Measurements from ENCODE around the gene ZXDC.
A peak's percentile ranks its signal among the peaks of the same experiment; 100 is the strongest.

The ZXDC gene

DNA sequence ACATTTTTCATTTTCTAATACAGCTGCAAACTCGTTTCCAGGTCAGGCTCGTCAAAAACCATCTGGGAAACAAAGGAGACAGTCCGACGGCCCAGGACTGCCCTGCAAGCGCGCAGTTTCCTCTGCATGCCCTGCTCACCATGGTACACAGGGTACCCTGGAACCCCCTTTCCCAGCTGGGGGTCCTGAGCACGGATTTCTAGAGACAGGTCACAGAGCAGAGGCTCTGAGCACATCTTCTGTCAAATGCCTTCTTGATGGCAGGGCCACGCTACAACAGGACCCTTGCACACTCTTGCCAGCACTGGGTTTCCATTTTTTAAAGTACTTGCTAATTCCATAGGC is 8.1 kb downstream of the ZXDC start:
- DNase-seq (ENCODE audit: insufficient read length) (no peak), FAIRE-seq (no peak)
- TF ChIP-seq TAF1 (IDR thresholded peaks at IDR 0.05; ENCODE audit: borderline replicate concordance, low read depth, low read length): no peak
- TF ChIP-seq POLR2A (IDR thresholded peaks at IDR 0.05; ENCODE audit: low read depth, low read length): no peak
- no peak for TF ChIP-seq POLR2AphosphoS5 (IDR thresholded peaks at IDR 0.05; ENCODE audit: low read depth, low read length)

- FAIRE-seq (no peak), DNase-seq (ENCODE audit: insufficient read length) (no peak)
- TF ChIP-seq POLR2AphosphoS5 (IDR thresholded peaks at IDR 0.05; ENCODE audit: low read depth, low read length) (no peak), TAF1 (IDR thresholded peaks at IDR 0.05; ENCODE audit: borderline replicate concordance, low read depth, low read length) (no peak), POLR2A (IDR thresholded peaks at IDR 0.05; ENCODE audit: low read depth, low read length) (no peak)
These were observed 8.6 kb downstream of the ZXDC start for GRCh38 chr3:126466886-126467610.

GRCh38 chr3:126465928-126466544 is 9.7 kb downstream of the ZXDC start:
- TF ChIP-seq POLR2AphosphoS5 (IDR thresholded peaks at IDR 0.05; ENCODE audit: low read depth, low read length) (no peak), POLR2A (IDR thresholded peaks at IDR 0.05; ENCODE audit: low read depth, low read length) (no peak), TAF1 (IDR thresholded peaks at IDR 0.05; ENCODE audit: borderline replicate concordance, low read depth, low read length) (no peak)
- DNase-seq (ENCODE audit: insufficient read length) (no peak), FAIRE-seq (no peak)

GRCh38 chr3:126464997-126465396 is 10.7 kb downstream of the ZXDC start:
- FAIRE-seq: no peak
- DNase-seq (ENCODE audit: insufficient read length): no peak
- no peak for TF ChIP-seq POLR2A (IDR thresholded peaks at IDR 0.05; ENCODE audit: low read depth, low read length)
- no peak for TF ChIP-seq TAF1 (IDR thresholded peaks at IDR 0.05; ENCODE audit: borderline replicate concordance, low read depth, low read length)
- TF ChIP-seq POLR2AphosphoS5 (IDR thresholded peaks at IDR 0.05; ENCODE audit: low read depth, low read length): no peak

GRCh38 chr3:126464494-126464893 is 11.2 kb downstream of the ZXDC start:
- DNase-seq (ENCODE audit: insufficient read length) (no peak), FAIRE-seq (no peak)
- TF ChIP-seq TAF1 (IDR thresholded peaks at IDR 0.05; ENCODE audit: borderline replicate concordance, low read depth, low read length) (no peak), POLR2AphosphoS5 (IDR thresholded peaks at IDR 0.05; ENCODE audit: low read depth, low read length) (no peak), POLR2A (IDR thresholded peaks at IDR 0.05; ENCODE audit: low read depth, low read length) (no peak)

GRCh38 chr3:126464093-126464492 is 11.6 kb downstream of the ZXDC start:
- DNase-seq (ENCODE audit: insufficient read length) (no peak), FAIRE-seq (no peak)
- no peak for TF ChIP-seq POLR2A (IDR thresholded peaks at IDR 0.05; ENCODE audit: low read depth, low read length)
- TF ChIP-seq POLR2AphosphoS5 (IDR thresholded peaks at IDR 0.05; ENCODE audit: low read depth, low read length): no peak
- TF ChIP-seq TAF1 (IDR thresholded peaks at IDR 0.05; ENCODE audit: borderline replicate concordance, low read depth, low read length): no peak

DNA sequence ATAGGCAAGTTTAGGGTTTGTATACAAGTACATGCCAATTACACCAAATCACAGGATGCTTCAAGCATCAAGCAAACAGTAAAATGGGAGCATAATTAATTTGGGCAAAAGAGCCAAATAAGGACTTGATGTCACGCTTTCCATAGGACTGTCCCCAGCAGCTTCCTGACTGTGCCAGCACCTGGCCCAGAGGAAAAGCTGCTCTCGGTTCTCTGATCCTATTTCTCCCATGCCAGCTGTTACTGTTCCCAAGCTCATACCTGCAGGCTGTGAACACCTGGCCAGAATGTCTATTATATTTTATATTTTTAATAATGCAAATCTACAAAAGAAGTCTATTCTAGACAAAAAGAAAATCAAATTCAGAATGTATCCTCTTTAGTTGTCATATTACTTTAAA is 12.2 kb downstream of the ZXDC start:
- TF ChIP-seq POLR2AphosphoS5 (IDR thresholded peaks at IDR 0.05; ENCODE audit: low read depth, low read length) (no peak), POLR2A (IDR thresholded peaks at IDR 0.05; ENCODE audit: low read depth, low read length) (no peak), TAF1 (IDR thresholded peaks at IDR 0.05; ENCODE audit: borderline replicate concordance, low read depth, low read length) (no peak)
- DNase-seq (ENCODE audit: insufficient read length): no peak
- no peak for FAIRE-seq

DNA sequence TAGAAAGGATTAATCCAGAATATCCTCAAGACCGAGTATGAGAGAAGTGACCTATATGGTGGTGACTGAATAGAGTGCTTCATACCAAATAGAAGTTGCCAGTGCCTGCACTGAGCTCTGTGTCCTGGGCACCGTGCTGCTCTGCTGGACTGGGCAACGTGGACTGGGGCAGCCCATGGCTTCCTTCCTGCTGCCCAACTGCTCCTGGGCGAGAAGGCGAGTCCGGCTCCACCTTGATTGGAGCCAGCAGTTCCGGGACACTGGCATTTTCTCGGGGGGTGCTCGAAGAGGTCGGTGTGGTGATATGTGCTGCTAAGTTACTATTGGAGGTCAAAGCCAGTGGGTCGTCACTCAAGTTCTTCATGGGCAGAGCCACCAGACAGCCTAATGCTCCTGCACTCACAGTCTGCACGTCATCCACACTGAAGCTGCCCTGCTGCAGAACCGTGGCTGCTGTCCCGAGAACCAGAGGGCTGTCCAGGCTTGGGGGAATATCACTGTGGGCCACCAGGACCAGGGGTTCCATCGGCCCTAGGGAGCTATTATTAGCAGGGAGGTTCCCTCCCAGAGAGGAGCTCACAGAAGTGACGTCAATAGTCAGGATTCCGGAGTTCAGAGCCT is 14.1 kb downstream of the ZXDC start:
- TF ChIP-seq TAF1 (IDR thresholded peaks at IDR 0.05; ENCODE audit: borderline replicate concordance, low read depth, low read length) (no peak), POLR2A (IDR thresholded peaks at IDR 0.05; ENCODE audit: low read depth, low read length) (no peak), POLR2AphosphoS5 (IDR thresholded peaks at IDR 0.05; ENCODE audit: low read depth, low read length) (no peak)
- DNase-seq (ENCODE audit: insufficient read length) (no peak), FAIRE-seq (no peak)

DNA sequence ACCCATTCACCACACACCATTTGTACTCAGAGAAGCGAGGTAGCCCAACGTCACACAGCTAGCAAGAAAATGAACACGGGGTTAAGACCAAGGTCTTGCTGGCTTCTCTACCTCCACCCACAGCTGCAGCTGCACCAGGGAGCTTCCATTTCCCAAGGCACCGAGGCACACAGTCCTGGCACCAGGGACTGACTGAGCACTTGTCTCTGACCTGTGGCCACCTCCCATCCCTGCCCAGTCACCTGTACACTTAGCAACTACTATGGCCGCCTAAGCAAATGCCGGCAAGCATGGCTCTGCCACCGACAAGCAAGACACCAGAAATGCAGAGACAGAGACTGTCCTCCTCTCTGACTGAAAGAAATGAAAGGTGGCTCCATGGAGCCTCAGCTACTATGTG is 15.3 kb downstream of the ZXDC start:
- TF ChIP-seq TAF1 (IDR thresholded peaks at IDR 0.05; ENCODE audit: borderline replicate concordance, low read depth, low read length) (no peak), POLR2AphosphoS5 (IDR thresholded peaks at IDR 0.05; ENCODE audit: low read depth, low read length) (0 out of 2 replicates have a peak, but pooled peaks have one; percentile 25), POLR2A (IDR thresholded peaks at IDR 0.05; ENCODE audit: low read depth, low read length) (no peak)
- DNase-seq (ENCODE audit: insufficient read length): no peak

DNA sequence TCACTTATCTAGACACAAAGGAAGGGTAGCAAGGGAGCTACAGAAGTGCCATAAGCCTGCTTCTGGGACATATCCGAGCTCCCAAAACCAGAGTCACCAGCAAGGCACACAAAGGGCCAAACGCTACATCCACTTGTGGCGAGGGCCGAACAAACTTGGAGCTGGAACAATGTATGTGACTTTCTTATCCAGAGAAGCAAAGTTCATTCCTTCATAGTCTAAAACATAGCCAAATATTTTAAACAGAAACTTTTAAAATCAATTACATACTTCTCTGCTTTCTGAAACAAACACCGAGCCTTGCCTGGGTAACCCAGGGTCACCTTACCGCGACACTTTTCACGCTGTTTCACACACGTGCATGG is 15.9 kb downstream of the ZXDC start:
- DNase-seq (ENCODE audit: insufficient read length) (no peak), FAIRE-seq (no peak)
- TF ChIP-seq TAF1 (IDR thresholded peaks at IDR 0.05; ENCODE audit: borderline replicate concordance, low read depth, low read length) (no peak), POLR2AphosphoS5 (IDR thresholded peaks at IDR 0.05; ENCODE audit: low read depth, low read length) (no peak), POLR2A (IDR thresholded peaks at IDR 0.05; ENCODE audit: low read depth, low read length) (no peak)

More for the DNA sequence above, 15.3 kb downstream of the ZXDC start:
- FAIRE-seq: no peak

DNA sequence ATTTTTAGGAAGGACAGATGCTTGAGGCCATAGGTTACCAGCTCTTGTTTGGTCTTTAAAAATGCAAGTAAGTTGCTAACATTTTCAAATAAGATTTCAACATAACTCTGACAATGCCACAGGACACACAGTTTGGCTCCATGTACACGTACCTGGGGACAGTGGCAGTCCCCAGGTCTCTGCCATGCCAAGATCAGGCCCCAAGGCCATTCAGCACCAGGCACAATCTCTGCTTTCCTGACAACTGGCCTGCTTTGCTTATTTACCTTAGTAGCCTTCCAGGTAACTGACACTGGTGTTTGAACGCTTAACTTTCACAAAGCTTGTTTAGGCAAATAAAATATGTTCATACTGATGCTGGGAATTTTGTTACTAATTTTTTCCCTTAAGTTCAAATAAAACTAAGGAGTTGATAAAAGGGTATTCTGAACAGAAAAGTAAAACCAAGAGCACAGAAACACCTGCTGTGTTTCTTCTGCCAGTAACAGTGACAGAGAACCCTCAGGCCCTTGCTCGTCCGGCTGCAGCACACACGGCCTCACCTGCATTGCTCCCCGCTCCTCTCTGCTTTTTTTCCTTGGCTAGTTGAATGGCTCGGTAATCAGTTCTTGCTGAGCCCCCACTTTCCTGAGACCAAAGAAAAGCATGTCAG is 16.5 kb downstream of the ZXDC start:
- FAIRE-seq: no peak
- TF ChIP-seq POLR2A (IDR thresholded peaks at IDR 0.05; ENCODE audit: low read depth, low read length) (no peak), POLR2AphosphoS5 (IDR thresholded peaks at IDR 0.05; ENCODE audit: low read depth, low read length) (no peak), TAF1 (IDR thresholded peaks at IDR 0.05; ENCODE audit: borderline replicate concordance, low read depth, low read length) (no peak)
- DNase-seq (ENCODE audit: insufficient read length): no peak

Measured in GM12892 (cell line).